Suppressor macrophage (primary cell): ENCODE measurements around the gene SELENOO.
A peak's percentile ranks its signal among the peaks of the same experiment; 100 is the strongest.
"Not testable (repeated sequence)": the region's sequence is repeated elsewhere in the genome, so short reads cannot be mapped to it uniquely, and the experiment has no call there.

Source experiments
- DNase-seq, 4 experiments: peaks; one replicate each; pipeline ENCODE4 v3.0.0-alpha.2; 2020 to 2022
- total RNA-seq, 17 experiments: gene quantifications; one replicate each; lab custom pipeline; 2026; ENCODE audit warnings: mixed read lengths in 6 of 17, inconsistent platforms in 3 of 17; lab: John Stamatoyannopoulos, UW

SELENOO gene
- total RNA-seq = 11.7 to 37.3 (median 21.2) reads per million in 17 experiments

- DNase-seq = peak; percentile 92 to 97 (median 95)
These were observed at the start of gene SELENOO for GRCh38 chr22:50200461-50201190. Gene SELENOO (plus strand): TSS chr22:50201011. CDS start chr22:50201037, 26 bp downstream.

GRCh38 chr22:50151571-50152537, 49.0 kb upstream of the SELENOO start:
- DNase-seq = no peak

- no peak for DNase-seq
These were observed 47.6 kb upstream of the SELENOO start for GRCh38 chr22:50153056-50153755.

GRCh38 chr22:50153756-50154140, 47.1 kb upstream of the SELENOO start:
- no peak for DNase-seq

GRCh38 chr22:50157709-50158375, 43.0 kb upstream of the SELENOO start:
- DNase-seq = no peak

GRCh38 chr22:50160947-50161346, 39.9 kb upstream of the SELENOO start:
- no peak for DNase-seq

- no peak for DNase-seq
These were observed 39.1 kb upstream of the SELENOO start for GRCh38 chr22:50161508-50162390.

GRCh38 chr22:50162391-50162956, 38.3 kb upstream of the SELENOO start:
- no peak for DNase-seq

- no peak for DNase-seq
These were observed 35.2 kb upstream of the SELENOO start for GRCh38 chr22:50165436-50166123.

GRCh38 chr22:50167689-50168489, 32.9 kb upstream of the SELENOO start:
- DNase-seq = no peak

- not testable (repeated sequence) for DNase-seq
These were observed 32.2 kb upstream of the SELENOO start for GRCh38 chr22:50168490-50169180.

- DNase-seq = no peak
These were observed 31.5 kb upstream of the SELENOO start for GRCh38 chr22:50169181-50169759.

GRCh38 chr22:50169774-50170341, 31.0 kb upstream of the SELENOO start:
- peak in 3 of 4 experiments; percentile 38 to 52 (median 47) for DNase-seq

GRCh38 chr22:50170453-50171318, 30.1 kb upstream of the SELENOO start, which contains the start of gene PANX2:
Gene PANX2 (plus strand): TSS chr22:50170731. CDS start chr22:50170731, 0 bp downstream.
- peak in 2 of 4 experiments; percentile 44 to 50 for DNase-seq

- no peak for DNase-seq
These were observed 29.4 kb upstream of the SELENOO start for GRCh38 chr22:50171319-50171964.

- DNase-seq = no peak
These were observed 28.8 kb upstream of the SELENOO start for GRCh38 chr22:50171965-50172421.
